NT2/D1 (cell line): ENCODE measurements around the gene SHC2.

Experiments
- DNase-seq: peaks from one replicate; pipeline ENCODE4 v3.0.0-alpha.2; 2011; ENCODE audit warnings: low read depth, low spot score
- H3K27me3 ChIP-seq: 2 replicates; pipeline ENCODE4 v1.6.0; 2011; ENCODE audit warnings: mild to moderate bottlenecking; ENCODE audit not compliant: insufficient read length, insufficient read depth
- H3K36me3 ChIP-seq: 2 replicates; pipeline ENCODE4 v1.6.1; 2011; ENCODE audit warnings: mild to moderate bottlenecking, low read length, mixed read lengths; ENCODE audit not compliant: insufficient read depth, insufficient read length
- H3K4me1 ChIP-seq: 2 replicates; pipeline ENCODE4 v1.5.1; 2011; ENCODE audit not compliant: insufficient read depth, insufficient read length
- H3K4me3 ChIP-seq: 2 replicates; pipeline ENCODE4 v1.5.1; 2011; ENCODE audit warnings: low read depth; ENCODE audit not compliant: insufficient read length
- H3K9ac ChIP-seq: 2 replicates; pipeline ENCODE4 v1.6.0; 2011; ENCODE audit warnings: low read depth; ENCODE audit not compliant: insufficient read length
- H3K9me3 ChIP-seq: 2 replicates; pipeline ENCODE4 v1.5.1; 2011; ENCODE audit warnings: mild to moderate bottlenecking, low read length; ENCODE audit not compliant: insufficient read depth
- SUZ12 ChIP-seq: IDR thresholded peaks from 2 replicates; pipeline ENCODE4 v1.6.1; 2011; ENCODE audit not compliant: insufficient read length, insufficient read depth; ENCODE audit errors: extremely low read depth
- YY1 ChIP-seq: IDR thresholded peaks from 2 replicates; pipeline ENCODE4 v1.6.1; 2011; ENCODE audit not compliant: insufficient read length, insufficient read depth
- ZNF274 ChIP-seq: IDR thresholded peaks from 2 replicates; pipeline ENCODE4 v1.6.1; 2011; ENCODE audit warnings: mild to moderate bottlenecking, low read depth, low read length

Gene SHC2

DNA sequence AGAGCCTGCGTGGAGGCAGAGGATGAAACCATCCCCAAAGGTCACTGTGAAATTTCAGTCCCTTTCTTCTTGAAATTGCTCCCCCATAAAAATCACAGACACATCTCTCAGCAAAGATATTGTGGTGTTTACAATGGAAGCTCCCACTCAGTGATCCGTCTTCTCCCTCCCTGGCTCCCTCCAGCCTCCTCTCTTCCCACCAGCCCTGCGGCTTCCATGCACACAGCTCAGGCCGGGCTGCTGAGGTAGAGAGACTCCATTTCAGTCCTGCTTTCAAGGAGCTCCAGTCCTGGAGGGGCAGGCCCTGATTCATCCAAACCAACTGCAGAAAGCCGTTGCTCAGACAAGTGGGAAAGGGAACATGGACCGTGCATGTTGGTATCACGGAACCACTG is 92.2 kb downstream of the SHC2 start:
- H3K9ac ChIP-seq, result no peak overlapping the region
- no peaks in the 10 kb centered on the region for H3K27me3 ChIP-seq
- no peak overlapping the region for H3K4me3 ChIP-seq
- H3K4me1 ChIP-seq, result no peaks in the 10 kb centered on the region
- no peak for TF ChIP-seq ZNF274
- no peak for TF ChIP-seq SUZ12
- TF ChIP-seq YY1, result no peak
- no peaks in the 10 kb centered on the region for H3K36me3 ChIP-seq
- no peaks in the 10 kb centered on the region for H3K9me3 ChIP-seq
- DNase-seq, result no peak

- H3K27me3 ChIP-seq, result no peaks in the 10 kb centered on the region
- TF ChIP-seq ZNF274 (no peak), YY1 (no peak), SUZ12 (no peak)
- no peak for DNase-seq
These were observed 92.7 kb downstream of the SHC2 start for GRCh38 chr19:367963-368629.

DNA sequence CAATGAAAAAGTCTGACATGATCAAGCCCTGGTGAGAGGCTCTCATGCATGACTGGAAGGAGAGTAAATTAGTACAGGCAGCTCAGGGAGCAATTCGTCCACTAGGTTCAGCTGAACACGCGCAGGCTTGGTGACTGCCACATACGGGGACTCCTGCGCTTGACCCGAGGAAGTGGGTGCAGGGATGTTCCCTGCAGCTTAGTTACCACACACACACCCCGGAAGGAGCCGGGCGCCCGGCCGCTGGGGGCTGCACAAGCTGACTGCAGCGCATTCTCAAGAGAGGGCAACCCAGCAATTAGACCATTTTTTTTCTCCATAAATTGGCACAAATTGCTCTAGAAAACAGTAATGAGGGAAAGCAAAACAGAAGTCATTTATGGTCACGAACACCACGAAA is 93.3 kb downstream of the SHC2 start:
- no peak for DNase-seq
- no peaks in the 10 kb centered on the region for H3K36me3 ChIP-seq
- no peaks in the 10 kb centered on the region for H3K4me1 ChIP-seq
- no peaks in the 10 kb centered on the region for H3K27me3 ChIP-seq
- no peak overlapping the region for H3K4me3 ChIP-seq
- TF ChIP-seq ZNF274 (no peak), YY1 (no peak), SUZ12 (no peak)
- no peaks in the 10 kb centered on the region for H3K9me3 ChIP-seq
- H3K9ac ChIP-seq, result no peak overlapping the region

More at GRCh38 chr19:367963-368629, 92.7 kb downstream of the SHC2 start:
- H3K9me3 ChIP-seq, result no peaks in the 10 kb centered on the region
- H3K4me3 ChIP-seq, result no peak overlapping the region
- H3K36me3 ChIP-seq, result no peaks in the 10 kb centered on the region
- no peak overlapping the region for H3K9ac ChIP-seq
- H3K4me1 ChIP-seq, result no peaks in the 10 kb centered on the region

GRCh38 chr19:366951-367350 is 93.9 kb downstream of the SHC2 start:
- H3K9ac ChIP-seq, result no peak overlapping the region
- H3K4me1 ChIP-seq, result no peaks in the 10 kb centered on the region
- H3K9me3 ChIP-seq, result no peaks in the 10 kb centered on the region
- no peak overlapping the region for H3K4me3 ChIP-seq
- H3K27me3 ChIP-seq, result no peaks in the 10 kb centered on the region
- TF ChIP-seq ZNF274 (no peak), YY1 (no peak), SUZ12 (no peak)
- H3K36me3 ChIP-seq, result no peaks in the 10 kb centered on the region
- DNase-seq, result no peak
